ENCODE data around the gene SGSM2. TPM values are rescaled to one million over a fixed set of nuclear protein-coding genes. Genes with fewer than 3 reads are reported as not detected.

Gene SGSM2
- total and polyA plus RNA-seq, 2 experiments from 2014 or later = 13.7 to 52.4 TPM

- no peaks in the 10 kb centered on the region for H3K9me2 ChIP-seq (ENCODE audit: insufficient read depth)
- Mint-ChIP-seq H3K27me3 (ENCODE audit: insufficient read depth, low read depth, poor library complexity) (peaks cover 8% of the 10 kb centered on the region), H3K9me3 (no peaks in the 10 kb centered on the region), H3K36me3 (ENCODE audit: low read depth) (peaks cover 27% of the 10 kb centered on the region), H3K27ac (peak overlapping the region; percentile 74), H3K4me1 (peaks cover 2% of the 10 kb centered on the region; the same call in 1 of the 3 replicates), H3K4me3 (no peak overlapping the region)
- peaks cover 15% of the 10 kb centered on the region for H4K20me1 ChIP-seq (replicated peaks; ENCODE audit: insufficient read depth)
- peaks cover 4% of the 10 kb centered on the region; the same call in 1 of the 2 replicates for H3K36me3 ChIP-seq (ENCODE audit: insufficient read depth)
- H3K4me1 ChIP-seq (ENCODE audit: insufficient read depth) = no peaks in the 10 kb centered on the region
- no peaks in the 10 kb centered on the region for H3K27me3 ChIP-seq (ENCODE audit: insufficient read depth)
- H3K4me2 ChIP-seq = no peak overlapping the region
- DNase-seq (ENCODE audit: low spot score) (peak; percentile 58), ATAC-seq (peak; percentile 59)
- peaks cover 10% of the 10 kb centered on the region for H3F3A ChIP-seq (replicated peaks; ENCODE audit: low read depth)
- no peak overlapping the region for H2AFZ ChIP-seq
- 0 out of 2 replicates have a peak overlapping the region, but pooled peaks have one; percentile 9 for H3K27ac ChIP-seq (ENCODE audit: low read depth)
- no peak overlapping the region for H3K4me3 ChIP-seq
- H3K79me2 ChIP-seq (replicated peaks; ENCODE audit: insufficient read depth) = no peaks in the 10 kb centered on the region; the same call in 1 of the 2 replicates
- TF ChIP-seq POLR2AphosphoS5 (IDR thresholded peaks at IDR 0.05; ENCODE audit: low read depth) = no peak
- TF ChIP-seq CTCF (conservative IDR thresholded peaks at IDR 0.05; ENCODE audit: low read depth in 2 of 2) = peak; percentile 11 to 12; a peak in 2 of 4 replicates
- no peak for TF ChIP-seq ZNF331 (CRISPR knock-in tag; IDR thresholded peaks at IDR 0.05; ENCODE audit: low read depth)
These were observed 75.3 kb downstream of the SGSM2 start for GRCh38 chr17:2412561-2413021.

GRCh38 chr17:2414446-2415064, 77.3 kb downstream of the SGSM2 start:
- peaks cover 2% of the 10 kb centered on the region; the same call in 1 of the 3 replicates for H3K4me1 Mint-ChIP-seq
- Histone ChIP-seq H3K36me3 (ENCODE audit: insufficient read depth) (peaks cover 10% of the 10 kb centered on the region; the same call in 1 of the 2 replicates), H3K79me2 (replicated peaks; ENCODE audit: insufficient read depth) (no peaks in the 10 kb centered on the region; the same call in 1 of the 2 replicates), H4K20me1 (replicated peaks; ENCODE audit: insufficient read depth) (peaks cover 19% of the 10 kb centered on the region), H3K4me3 (no peak overlapping the region), H3K4me1 (ENCODE audit: insufficient read depth) (no peaks in the 10 kb centered on the region), H3K27ac (ENCODE audit: low read depth) (no peak overlapping the region), H3K4me2 (no peak overlapping the region), H3F3A (replicated peaks; ENCODE audit: low read depth) (peaks cover 20% of the 10 kb centered on the region), H3K9me2 (ENCODE audit: insufficient read depth) (no peaks in the 10 kb centered on the region), H2AFZ (no peak overlapping the region), H3K27me3 (ENCODE audit: insufficient read depth) (no peaks in the 10 kb centered on the region)
- no peak overlapping the region for H3K4me3 Mint-ChIP-seq
- H3K36me3 Mint-ChIP-seq (ENCODE audit: low read depth) = peaks cover 39% of the 10 kb centered on the region
- no peak overlapping the region for H3K27ac Mint-ChIP-seq
- peaks cover 6% of the 10 kb centered on the region for H3K27me3 Mint-ChIP-seq (ENCODE audit: insufficient read depth, low read depth, poor library complexity)
- no peak for DNase-seq (ENCODE audit: low spot score)
- no peak for TF ChIP-seq POLR2AphosphoS5 (IDR thresholded peaks at IDR 0.05; ENCODE audit: low read depth)
- no peak for TF ChIP-seq ZNF462 (CRISPR knock-in tag; IDR thresholded peaks at IDR 0.05)
- TF ChIP-seq ETS1 (IDR thresholded peaks at IDR 0.05) = no peak
- no peaks in the 10 kb centered on the region for H3K9me3 Mint-ChIP-seq
- ATAC-seq = no peak
